NCI-H524 (cell line): ENCODE data around the gene CDKL2.
"Not testable (repeated sequence)": the region's sequence is repeated elsewhere in the genome, so short reads cannot be mapped to it uniquely, and the experiment has no call there.

Source experiments
- DNase-seq, 2 experiments: peaks; one replicate each; lab custom pipeline; 2025; lab: John Stamatoyannopoulos, UW

CDKL2 gene

DNA sequence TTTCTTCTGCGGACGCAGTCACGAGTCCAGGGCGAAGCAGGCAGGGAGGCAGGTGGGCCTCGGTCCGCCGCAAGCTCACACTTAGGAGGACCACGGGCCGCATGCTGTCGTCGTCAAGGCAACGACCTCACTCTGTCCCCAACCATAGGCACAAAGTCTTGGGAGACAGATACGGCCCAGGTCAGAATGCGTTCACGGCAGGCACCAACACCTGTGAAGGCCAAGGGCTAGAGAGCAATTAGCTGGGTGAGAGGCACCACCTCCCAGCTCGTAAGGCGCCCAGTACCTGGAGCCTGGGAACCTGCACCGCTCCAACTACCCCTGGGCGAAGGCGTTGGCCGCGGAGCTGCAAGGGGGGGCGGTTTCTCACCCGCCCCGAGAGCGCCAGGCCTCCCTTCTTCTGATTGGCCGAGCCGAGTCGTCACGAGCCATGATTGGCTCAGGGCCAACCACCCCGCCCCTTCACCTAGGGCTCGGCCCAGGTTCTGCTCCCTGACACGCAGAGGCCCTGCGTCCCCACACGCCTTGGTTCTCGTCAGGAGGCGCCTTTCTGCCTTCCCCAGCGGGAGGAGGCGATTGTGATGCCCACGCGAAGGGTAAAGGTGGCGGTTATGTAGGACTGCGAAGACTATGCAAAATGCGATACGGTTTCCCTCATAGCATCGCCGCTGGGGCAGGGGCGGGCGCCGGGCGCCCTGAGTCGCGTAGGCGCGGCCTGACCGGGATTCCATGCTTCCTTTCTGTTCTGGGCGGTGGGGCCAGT is at the start of gene CDKL2:
TSS of gene CDKL2 (minus strand) at position 355 of the 763 bp plus-strand sequence. CDS start 4,540 bp downstream, outside the sequence.
- DNase-seq = peak; percentile 70 to 80

DNA sequence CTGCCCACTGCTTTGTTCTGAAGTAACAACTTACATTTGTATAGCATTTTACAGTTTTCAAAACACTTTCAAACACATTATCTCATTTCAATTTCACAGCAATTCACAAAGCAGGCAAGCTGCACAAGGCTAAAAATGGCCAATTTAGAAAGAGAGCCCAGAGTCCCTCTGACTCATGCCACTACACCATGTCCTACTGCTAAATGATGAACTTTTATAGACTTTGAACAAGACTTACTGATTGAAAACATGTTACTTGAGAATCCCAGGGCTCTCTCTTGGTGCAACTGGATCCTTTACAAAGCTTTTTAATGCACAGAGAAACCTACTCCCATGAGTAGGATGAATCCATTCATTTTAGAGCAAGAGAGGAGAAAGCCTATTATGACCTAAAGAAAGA is 48.6 kb upstream of the CDKL2 start:
- DNase-seq = no peak

DNA sequence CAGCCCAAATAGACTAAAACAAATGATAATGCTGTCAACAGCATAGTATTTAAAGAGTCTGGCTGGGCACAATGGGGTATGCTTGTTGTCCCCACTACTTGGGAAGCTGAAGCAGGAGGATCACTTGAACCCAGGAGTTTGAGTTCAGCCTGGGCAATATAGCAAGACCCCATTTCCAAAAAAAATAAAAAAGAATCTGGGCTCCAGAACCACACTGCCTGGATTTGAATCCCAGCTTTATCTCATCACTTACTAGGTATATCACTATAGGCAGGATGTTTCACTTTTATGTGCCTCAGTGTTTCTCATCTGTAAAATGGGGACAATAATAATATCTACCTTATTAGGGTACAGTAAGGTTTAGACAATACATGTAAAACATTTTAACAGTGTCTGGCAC is 48.1 kb upstream of the CDKL2 start:
- no peak for DNase-seq

DNA sequence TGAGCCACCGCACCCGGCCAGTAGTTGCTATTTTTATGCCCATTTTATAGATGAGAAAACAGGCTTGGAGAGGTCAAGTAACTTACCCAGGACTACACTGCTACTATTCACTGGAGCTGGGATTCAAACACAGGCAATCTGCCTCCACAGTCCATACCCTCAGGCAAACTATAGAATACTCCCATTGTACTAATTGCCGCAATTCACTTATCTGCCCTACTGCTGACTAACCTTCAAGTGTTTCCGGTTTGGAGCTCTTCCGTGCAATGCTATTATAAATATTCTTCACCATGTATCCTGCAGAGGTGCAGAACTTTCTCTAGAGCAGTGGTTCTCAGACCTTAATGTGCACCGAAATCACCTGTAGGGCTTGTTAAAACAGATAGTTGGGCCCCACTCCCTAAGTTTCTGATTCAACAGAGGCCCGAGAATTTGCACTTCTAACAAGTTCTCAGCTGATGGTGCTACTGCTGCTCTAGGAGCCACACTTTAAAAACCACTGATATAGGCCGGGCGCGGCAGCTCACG is 44.7 kb upstream of the CDKL2 start:
- DNase-seq = no peak

DNA sequence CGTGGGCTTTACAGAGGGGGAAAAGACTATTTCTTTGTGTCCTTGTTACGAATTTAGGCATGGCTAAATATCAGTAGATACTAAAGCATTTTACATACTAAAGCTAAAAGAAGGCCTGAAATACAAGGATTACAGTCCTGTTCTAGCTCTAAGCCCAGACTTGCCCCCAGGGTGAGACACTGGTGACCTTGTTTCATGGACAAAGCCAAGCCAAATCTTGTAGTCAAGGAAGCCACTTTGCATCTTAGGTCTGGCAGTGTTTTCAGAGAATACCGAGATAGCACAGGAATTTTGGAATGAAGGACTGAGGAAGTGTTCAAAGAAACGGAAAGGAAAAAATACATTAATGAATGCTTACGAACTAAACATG is 43.6 kb upstream of the CDKL2 start:
- DNase-seq = no peak

DNA sequence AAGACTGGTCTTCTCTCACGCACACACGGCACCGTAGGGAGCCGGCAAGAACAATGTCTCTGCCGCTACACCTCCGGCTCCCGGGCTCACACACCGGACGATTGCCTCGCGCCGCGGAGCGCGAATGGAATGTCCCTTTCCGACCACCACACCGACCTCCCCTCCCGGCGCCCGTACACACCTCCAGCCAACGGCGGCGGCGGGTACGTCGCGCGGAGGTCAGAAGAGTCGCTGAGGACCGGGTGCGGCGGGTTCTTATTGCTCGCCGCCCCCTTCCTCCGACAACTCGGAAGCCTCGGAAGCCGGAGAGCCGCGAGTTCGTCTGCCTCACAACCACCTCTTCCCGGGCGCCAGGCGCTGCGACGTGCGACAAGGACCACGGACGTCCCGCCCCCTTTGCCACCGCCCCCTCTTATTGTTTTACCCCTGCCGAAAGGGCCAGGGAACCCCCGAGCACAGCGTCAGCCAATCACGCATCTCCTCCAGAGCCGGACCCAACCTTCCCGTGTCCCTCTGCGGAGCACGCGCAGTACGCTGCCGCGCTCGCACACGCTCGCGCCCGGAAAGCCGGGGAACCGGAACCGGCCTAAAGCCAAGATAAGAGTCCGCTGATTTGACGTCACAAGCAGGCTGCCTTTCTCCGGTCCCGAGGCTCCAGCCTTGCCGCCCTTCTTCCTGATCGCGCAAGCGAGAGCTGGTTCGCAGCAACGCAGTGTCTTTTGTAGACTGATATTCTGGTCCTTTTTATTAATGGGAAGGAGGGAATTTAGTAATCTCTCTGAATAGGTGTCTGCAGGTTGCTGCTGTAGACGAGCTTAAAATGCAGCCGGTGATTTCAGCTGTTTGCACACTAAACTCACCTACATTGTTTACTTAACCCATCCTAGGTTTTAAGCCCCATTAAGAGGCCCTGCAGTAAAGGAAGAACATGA is 43.0 kb upstream of the CDKL2 start, which contains the start of gene G3BP2:
TSS of gene G3BP2 (minus strand) at position 385 of the 932 bp plus-strand sequence. CDS start 11,386 bp downstream, outside the sequence.
- peak; percentile 89 to 93 for DNase-seq

DNA sequence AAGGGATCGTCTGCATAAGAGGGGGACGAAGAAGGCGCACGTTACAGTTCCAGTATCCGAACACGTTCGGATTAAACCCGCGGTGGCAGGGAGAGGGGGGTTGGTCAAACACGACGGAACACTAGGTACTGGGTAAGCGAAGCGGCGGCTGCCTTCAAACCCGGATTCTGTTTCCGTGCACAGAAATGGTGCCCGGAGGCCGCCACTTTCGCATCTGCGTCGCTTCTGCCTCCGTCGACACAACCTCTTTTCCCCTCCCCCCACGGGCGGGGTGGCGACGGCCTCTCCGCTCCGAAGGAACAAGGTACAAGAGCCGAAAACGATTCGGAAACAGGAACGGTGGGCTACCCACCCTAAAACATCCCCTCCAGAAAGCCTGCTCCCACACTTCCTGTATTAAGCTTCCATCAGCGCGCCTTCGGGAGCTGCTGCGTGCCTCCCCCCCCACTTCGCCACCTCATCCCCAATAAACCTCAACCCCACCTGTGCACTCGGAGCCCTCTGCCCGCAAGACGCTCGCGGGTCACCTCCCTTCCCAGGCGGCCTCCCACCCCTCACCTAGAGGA is 42.2 kb upstream of the CDKL2 start:
- peak; percentile 35 to 48 for DNase-seq

DNA sequence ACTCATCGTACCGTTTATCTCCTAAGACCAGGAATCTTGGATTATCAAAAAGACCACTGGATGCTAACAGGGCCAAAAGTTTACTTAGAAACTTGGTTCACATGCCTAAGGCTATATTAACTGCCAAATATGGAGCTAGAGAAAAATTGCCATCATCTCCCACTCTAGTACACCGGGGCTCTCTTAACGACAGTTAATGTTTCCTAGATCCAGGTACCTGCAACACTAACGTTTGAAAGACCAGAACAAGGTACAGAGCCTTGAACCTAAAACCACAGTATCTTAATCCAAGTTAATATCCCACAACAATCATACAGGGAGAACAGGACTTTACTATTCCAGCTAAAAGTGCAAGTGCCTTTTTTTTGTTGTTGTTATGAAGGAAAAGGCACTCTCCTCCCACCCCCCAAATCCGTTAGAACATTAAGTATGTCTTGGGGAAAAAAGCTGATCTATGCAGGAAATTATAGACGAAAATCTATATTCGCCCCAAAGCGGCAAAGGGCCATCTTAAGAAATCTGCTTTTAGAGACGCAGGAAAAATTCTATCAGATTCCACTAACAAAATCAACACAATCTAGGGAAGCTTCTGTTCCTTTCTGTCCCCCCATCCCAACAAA is 41.6 kb upstream of the CDKL2 start:
- no peak for DNase-seq

DNA sequence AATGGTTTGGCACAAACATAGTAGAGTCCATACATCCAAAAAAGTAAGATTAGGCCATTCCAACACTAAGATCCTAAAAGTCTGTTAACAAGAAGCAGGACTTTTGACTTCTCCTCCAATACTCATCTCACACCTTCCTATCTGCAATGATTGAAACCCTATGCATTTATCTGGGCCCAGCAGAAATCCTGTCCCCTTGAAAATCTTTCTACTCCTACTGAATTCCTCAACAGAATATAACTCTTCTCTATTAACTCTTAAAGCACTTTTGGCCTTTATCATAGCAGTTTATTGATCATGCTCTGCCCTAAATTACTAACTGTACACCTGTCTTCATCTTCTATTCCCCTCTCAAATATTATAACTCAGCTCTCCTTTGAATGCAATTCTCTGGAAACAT is 38.3 kb upstream of the CDKL2 start:
- no peak for DNase-seq

DNA sequence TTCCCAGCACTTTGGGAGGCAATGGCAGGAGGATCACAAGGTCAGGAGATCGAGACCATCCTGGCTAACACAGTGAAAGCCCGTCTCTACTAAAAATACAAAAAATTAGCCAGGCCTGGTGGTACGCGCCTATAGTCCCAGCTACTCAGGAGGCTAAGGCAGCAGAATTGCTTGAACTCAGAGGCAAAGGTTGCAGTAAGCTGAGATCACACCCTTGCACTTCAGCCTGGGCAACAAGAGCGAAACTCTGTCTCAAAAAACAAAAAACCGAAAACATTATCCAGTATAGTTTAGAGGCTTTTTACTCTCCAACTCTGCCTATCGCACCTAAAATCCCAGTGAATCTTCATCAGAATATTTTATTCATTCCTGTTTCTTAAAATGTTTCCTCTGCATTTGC is 37.3 kb upstream of the CDKL2 start:
- DNase-seq = not testable (repeated sequence)

DNA sequence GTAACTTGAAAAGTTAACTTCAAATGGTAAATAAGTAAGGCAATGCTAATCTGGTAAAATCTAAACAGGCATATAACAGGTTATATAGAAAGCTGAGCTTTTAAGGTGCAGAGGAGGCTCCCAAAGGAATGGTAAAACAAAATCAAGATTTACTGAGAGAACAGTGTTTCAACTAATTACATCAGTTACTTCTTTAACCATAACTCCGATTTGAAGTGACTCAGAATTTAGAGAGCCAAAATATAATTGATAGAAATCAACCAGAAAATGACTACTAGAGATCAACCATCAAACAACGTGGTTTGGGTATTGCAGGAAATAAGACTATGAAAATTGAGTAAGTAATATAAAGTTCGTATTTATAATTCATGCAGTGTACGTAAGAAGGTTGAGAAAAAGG is 36.0 kb upstream of the CDKL2 start:
- DNase-seq = no peak

DNA sequence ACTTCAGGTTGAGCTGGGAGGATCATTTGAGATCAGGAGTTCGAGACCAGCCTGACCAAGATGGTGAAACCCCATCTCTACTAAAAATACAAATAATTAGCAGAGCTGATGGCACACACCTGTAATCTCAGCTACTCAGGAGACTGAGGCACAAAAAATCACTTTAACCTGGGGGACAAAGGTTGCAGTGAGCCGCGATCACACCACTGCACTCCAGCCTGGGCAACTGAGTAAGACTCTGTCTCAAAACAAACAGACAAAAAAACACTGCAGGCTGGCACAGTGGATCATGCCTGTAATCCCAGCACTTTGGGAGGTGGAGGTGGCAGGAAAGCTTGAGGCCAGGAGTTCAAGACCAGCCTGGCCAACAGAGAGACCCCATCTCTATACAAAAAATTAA is 34.3 kb upstream of the CDKL2 start:
- not testable (repeated sequence) for DNase-seq

DNA sequence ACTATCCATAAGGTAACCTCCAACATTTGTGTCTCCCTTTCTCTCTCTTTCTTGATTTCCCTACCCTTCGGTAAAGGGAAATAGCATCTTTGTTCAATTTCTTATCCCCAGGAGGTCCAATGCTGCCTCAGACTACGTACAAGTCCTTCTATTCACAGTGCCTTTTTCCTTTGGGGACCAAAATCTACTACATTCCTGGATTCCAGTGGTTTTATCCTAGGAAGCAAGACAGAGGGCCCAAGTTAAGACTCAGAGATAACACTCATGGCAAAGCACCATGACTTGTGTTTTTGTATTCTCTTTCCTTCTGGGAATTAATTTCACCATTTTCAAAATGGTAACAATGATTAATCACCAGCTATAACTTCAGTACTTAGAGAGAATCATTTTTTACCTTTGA is 32.3 kb upstream of the CDKL2 start:
- DNase-seq = no peak

DNA sequence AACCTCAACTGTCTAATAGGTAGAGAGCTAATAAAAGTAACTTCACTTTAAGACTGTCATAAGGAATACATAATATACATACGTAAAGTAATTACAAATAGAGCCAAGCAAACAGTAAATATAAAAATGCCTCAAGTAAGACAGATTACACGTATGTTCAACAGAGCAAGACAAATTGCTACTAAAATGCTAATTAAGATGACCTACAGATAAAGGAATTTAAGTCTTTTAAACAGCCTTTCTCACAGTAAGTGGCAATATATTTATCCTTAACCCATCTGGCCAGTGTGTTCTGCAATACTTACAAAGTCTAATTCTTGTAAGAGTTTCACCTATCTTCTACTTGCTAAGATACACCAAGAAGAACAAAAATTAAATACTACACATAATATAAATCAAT is 30.2 kb upstream of the CDKL2 start:
- DNase-seq = no peak

DNA sequence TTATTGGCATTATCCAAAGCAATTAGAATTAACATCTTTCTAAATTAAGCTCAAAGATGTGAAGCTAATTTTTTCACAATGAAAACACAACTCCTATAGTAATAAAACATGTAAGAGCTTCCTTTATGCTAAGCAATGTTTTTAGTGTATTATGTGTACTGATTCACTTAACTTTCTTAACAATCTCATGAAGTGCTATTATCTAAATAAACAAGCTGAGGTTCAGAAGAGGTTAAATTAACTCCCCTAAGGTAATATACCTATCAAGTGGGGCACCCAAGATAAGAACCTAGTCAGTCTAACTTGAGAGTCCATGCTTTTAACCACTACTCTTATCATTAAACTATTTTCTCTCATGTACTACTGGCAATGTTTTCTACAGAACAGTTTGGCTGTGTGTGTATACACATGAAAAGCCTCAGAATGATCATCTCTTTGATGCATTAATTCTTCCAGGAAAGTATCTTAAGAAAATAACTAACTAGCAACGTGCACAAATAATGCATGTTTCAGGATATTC is 29.2 kb upstream of the CDKL2 start:
- no peak for DNase-seq

DNA sequence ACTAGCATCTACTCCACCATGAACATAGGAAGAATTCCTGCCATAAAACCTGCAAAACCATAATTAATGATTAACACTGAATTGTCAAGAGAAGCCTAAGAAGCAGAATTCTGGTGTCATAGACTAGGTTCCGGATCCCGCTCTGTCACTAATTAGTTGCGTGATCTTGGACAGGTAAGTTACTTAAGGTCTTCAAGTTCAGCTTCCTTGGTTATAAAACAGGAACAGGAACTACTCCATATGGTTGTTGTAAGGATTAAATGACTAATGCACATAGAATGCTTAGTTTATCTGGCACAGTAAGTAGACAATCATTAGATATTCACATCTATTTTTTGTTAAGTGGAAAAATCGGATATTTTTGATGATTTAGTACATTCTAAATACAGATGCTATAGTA is 28.5 kb upstream of the CDKL2 start:
- DNase-seq = no peak

DNA sequence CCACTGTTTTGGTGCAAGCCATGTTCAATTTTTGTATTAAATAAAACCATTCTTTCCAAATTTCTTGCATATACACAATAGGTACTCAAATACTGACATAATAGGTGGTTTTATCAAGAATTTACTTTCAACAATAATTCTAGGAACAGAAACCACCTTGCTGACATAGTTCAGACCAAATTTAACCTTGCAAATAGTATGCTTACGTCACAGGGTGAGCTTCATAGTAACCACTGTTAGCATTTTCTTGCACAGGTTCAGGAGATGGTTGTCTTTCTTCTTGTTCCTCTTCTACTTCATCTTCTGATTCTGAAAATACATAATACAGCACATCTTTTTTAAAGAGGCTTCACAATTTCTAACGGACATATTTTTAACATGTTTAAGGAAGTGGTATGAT is 25.2 kb upstream of the CDKL2 start:
- DNase-seq = no peak

DNA sequence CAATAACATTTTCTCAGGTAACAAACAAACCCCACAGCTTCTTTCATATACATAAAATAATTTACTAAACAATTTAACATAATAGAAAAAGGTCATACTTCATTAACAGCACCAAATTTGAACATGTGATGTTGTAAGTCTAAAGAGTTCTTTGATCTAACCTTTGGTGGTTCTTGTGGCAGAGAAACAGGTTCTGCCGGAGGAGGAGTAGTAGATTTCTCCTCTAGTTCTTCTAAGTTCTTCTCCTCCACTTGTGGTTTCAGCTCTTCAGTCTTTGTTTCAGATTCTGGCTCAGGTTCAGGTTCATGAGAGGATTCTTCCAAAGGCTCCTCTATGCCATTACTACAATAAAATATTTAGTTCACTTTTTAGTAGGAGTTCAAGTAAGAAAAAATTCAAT is 24.6 kb upstream of the CDKL2 start:
- no peak for DNase-seq

DNA sequence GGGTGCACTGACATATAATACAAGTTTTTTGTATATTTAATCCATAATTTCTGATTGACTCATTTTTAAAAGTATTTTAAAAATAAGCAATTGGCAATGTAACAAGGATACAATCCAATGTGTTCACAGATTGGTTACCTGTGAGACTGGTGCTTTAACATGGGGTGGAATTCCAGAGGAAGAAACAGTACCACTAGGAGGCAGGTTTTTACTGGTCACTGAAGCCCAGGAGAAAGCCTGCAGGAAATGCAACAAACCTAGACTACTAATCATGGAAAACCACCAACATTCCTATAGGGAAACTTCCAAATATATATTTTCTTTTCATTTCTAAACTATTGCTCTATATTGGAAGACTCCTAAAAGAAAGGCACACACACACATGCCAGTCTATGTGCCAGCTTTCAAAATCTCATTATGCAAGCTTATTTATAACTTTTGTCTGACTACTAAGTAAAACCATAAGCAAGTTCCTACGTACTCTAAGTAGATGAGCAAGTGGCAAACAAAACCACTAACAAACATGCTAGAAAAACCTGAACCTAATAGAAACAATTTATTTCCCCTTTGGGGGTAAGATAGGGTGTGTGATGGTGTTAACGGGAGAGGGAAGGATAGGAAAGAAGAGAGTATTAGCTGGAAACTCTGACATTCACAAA is 23.6 kb upstream of the CDKL2 start:
- peak in 1 of 2 experiments; percentile 0 for DNase-seq

DNA sequence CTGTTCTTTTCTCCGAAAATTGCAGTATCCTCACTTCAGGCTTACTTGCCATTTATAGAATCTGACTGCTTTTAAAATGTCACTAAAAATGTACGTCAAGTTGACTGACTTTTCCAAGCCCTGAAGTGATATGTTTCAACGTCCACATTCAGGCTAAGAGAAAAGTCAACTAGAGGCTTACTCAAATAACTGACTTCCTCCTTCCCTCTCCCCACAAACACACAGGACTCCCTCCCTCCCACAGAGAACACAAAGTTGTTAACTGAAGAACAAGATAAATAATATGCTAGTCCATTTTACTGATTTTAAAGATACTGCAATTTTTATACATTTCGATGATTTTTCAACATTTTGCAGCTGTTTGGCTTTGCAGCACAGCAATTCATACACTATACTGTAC is 13.8 kb upstream of the CDKL2 start:
- DNase-seq = no peak

DNA sequence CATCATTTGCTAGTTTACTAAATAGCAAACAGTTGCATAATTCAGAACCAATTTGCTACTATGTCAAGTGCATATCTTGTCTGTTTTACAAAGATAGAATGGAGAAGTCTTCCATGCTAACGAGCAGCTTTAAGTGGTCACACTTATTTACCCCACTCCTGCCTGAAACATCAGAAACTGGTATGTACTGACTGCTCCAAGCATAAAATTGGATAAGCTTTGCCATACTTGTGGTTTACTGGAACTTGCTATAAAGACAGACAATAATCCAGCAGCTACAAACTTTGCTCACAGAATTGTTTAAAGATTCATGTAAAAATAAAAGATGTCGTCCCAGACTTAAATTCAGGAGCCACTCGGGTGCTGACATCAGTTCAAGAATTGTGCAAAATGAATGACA is 13.3 kb upstream of the CDKL2 start:
- no peak for DNase-seq
